SK-N-SH (cell line): ENCODE measurements around the gene SSBP1. TPM values are rescaled to one million over a fixed set of nuclear protein-coding genes. Genes with fewer than 3 reads are reported as not detected.

Experiments used
- CTCF ChIA-PET: fragments of 300-600, 350-600 bp; formaldehyde crosslinking; extraction: SDS; loops from one replicate; lab custom pipeline; 2021; lab: Yijun Ruan, JAX
- POLR2A ChIA-PET: fragments of 350-600 bp; sonication (Branson Sonifier 250); formaldehyde crosslinking; extraction: SDS; loops from one replicate; lab custom pipeline; 2020; ENCODE audit warnings: antibody characterized with exemption, inconsistent platforms; lab: Yijun Ruan, JAX
- DNase-seq: peaks from one replicate; pipeline ENCODE4 v3.0.0; 2012
- H2AFZ ChIP-seq: fragments of 200-600 bp; sonication (generic); 2 replicates; pipeline ENCODE4 v1.8.1; 2016; ENCODE audit warnings: antibody characterized with exemption, mild to moderate bottlenecking, low read depth
- H3F3A ChIP-seq: fragments of 200-600 bp; sonication (generic); replicated peaks from 2 replicates; pipeline ENCODE3; 2016; ENCODE audit warnings: antibody characterized with exemption, mild to moderate bottlenecking; ENCODE audit not compliant: insufficient read depth
- H3K27ac ChIP-seq, 2 experiments: fragments of 200-500 bp in 1 of 2; fragments of 200-600 bp in 1 of 2; sonication (Bioruptor generic) in 1 of 2; sonication (generic), shearing (Covaris generic) in 1 of 2; 2 replicates each; pipeline versions ENCODE4 v1.5.1 to v1.6.1; 2014 to 2016; ENCODE audit warnings: low read depth in 2 of 2, inconsistent platforms in 1 of 2, low read length in 1 of 2, mild to moderate bottlenecking in 1 of 2, mixed read lengths in 1 of 2
- H3K27me3 ChIP-seq: fragments of 200-600 bp; sonication (generic), shearing (Covaris generic); 2 replicates; pipeline ENCODE4 v1.6.1; 2016; ENCODE audit warnings: mixed run types; ENCODE audit not compliant: insufficient read depth
- H3K36me3 ChIP-seq, 2 experiments: fragments of 200-500 bp in 1 of 2; fragments of 200-600 bp in 1 of 2; sonication (Bioruptor generic) in 1 of 2; sonication (generic) in 1 of 2; replicated peaks in 1 of 2; 2 replicates each; pipeline versions ENCODE3 to v1.5.1; 2014 to 2016; ENCODE audit warnings: low read length in 1 of 2, mild to moderate bottlenecking in 1 of 2; ENCODE audit not compliant: insufficient read depth in 2 of 2, control insufficient read depth in 1 of 2
- H3K4me1 ChIP-seq, 2 experiments: fragments of 200-500 bp in 1 of 2; fragments of 200-600 bp in 1 of 2; sonication (Bioruptor generic) in 1 of 2; sonication (generic), shearing (Covaris generic) in 1 of 2; 2 replicates each; pipeline versions ENCODE4 v1.5.1 to v1.6.1; 2014 to 2016; ENCODE audit warnings: low read depth in 1 of 2, low read length in 1 of 2, mixed run types in 1 of 2; ENCODE audit not compliant: insufficient read depth in 2 of 2, control insufficient read depth in 1 of 2
- H3K4me2 ChIP-seq: fragments of 200-600 bp; sonication (generic), shearing (Covaris generic); 2 replicates; pipeline ENCODE4 v1.6.1; 2017; ENCODE audit warnings: mixed run types
- H3K4me3 ChIP-seq, 2 experiments: fragments of 200-500 bp in 1 of 2; fragments of 200-600 bp in 1 of 2; sonication (Bioruptor generic) in 1 of 2; sonication (generic), shearing (Covaris generic) in 1 of 2; 2 replicates each; pipeline versions ENCODE4 v1.5.1 to v1.8.1; 2014 to 2016; ENCODE audit warnings: low read depth in 2 of 2, inconsistent platforms in 1 of 2, low read length in 1 of 2, mild to moderate bottlenecking in 1 of 2, mixed read lengths in 1 of 2, moderate library complexity in 1 of 2
- H3K79me2 ChIP-seq: fragments of 200-600 bp; sonication (generic); 2 replicates; pipeline ENCODE4 v1.8.1; 2017; ENCODE audit warnings: mild to moderate bottlenecking; ENCODE audit not compliant: insufficient read depth
- H3K9ac ChIP-seq: fragments of 200-600 bp; sonication (generic); 2 replicates; pipeline ENCODE4 v1.6.1; 2017; ENCODE audit warnings: mixed run types
- H3K9me2 ChIP-seq: fragments of 200-600 bp; sonication (generic); 2 replicates; pipeline ENCODE4 v1.6.1; 2017; ENCODE audit warnings: mixed run types
- H3K9me3 ChIP-seq: fragments of 200-600 bp; sonication (generic); 2 replicates; pipeline ENCODE4 v1.6.1; 2017; ENCODE audit warnings: mixed run types, mild to moderate bottlenecking, moderate library complexity
- H4K20me1 ChIP-seq: fragments of 200-600 bp; sonication (generic); 2 replicates; pipeline ENCODE4 v1.6.1; 2017; ENCODE audit warnings: mild to moderate bottlenecking, mixed run types; ENCODE audit not compliant: insufficient read depth
- CTCF ChIP-seq: fragments of 200-600 bp; sonication (generic); IDR thresholded peaks from 2 replicates; pipeline ENCODE4 v1.6.1; 2017; ENCODE audit warnings: antibody characterized with exemption, mild to moderate bottlenecking, moderate library complexity
- ELF1 ChIP-seq: IDR thresholded peaks from 2 replicates; pipeline ENCODE4 v1.4.0; 2012
- FOXJ3 ChIP-seq: sonication (generic); formaldehyde crosslinking; IDR thresholded peaks from 2 replicates; pipeline ENCODE4 v1.5.1; 2020; ENCODE audit warnings: mild to moderate bottlenecking, missing genetic modification reagents
- MAX ChIP-seq: IDR thresholded peaks from 2 replicates; pipeline ENCODE4 v1.4.0; 2012; ENCODE audit warnings: low read depth
- MXI1 ChIP-seq: IDR thresholded peaks from 2 replicates; pipeline ENCODE4 v1.6.1; 2012; ENCODE audit warnings: mild to moderate bottlenecking, low read depth, low read length, improper control_type of control experiment
- NFIC ChIP-seq: IDR thresholded peaks from 2 replicates; pipeline ENCODE4 v1.4.0; 2012; ENCODE audit warnings: borderline replicate concordance
- NRF1 ChIP-seq: IDR thresholded peaks from 2 replicates; pipeline ENCODE4 v1.6.1; 2012; ENCODE audit warnings: low read depth, mild to moderate bottlenecking, low read length
- PBX3 ChIP-seq: IDR thresholded peaks from 2 replicates; pipeline ENCODE4; 2012
- POLR2AphosphoS5 ChIP-seq: IDR thresholded peaks from 2 replicates; pipeline ENCODE4 v1.6.1; 2012; ENCODE audit warnings: low read depth, low read length
- RAD21 ChIP-seq: IDR thresholded peaks from 2 replicates; pipeline ENCODE4 v1.6.1; 2012; ENCODE audit warnings: mild to moderate bottlenecking, low read length
- REST ChIP-seq: IDR thresholded peaks from 2 replicates; pipeline ENCODE4 v1.6.1; 2012; ENCODE audit warnings: mild to moderate bottlenecking, low read depth, low read length, moderate library complexity
- RFX5 ChIP-seq: IDR thresholded peaks from 2 replicates; pipeline ENCODE4 v1.6.1; 2012; ENCODE audit warnings: mild to moderate bottlenecking, improper control_type of control experiment, low read length
- RXRA ChIP-seq: IDR thresholded peaks from 2 replicates; pipeline ENCODE4 v1.4.0; 2012; ENCODE audit warnings: low read depth, mild to moderate bottlenecking, borderline replicate concordance
- TCF12 ChIP-seq: IDR thresholded peaks from 2 replicates; pipeline ENCODE4 v1.4.0; 2012
- USF1 ChIP-seq: IDR thresholded peaks from 2 replicates; pipeline ENCODE4 v1.4.0; 2012; ENCODE audit warnings: low read depth, borderline replicate concordance
- USF2 ChIP-seq: fragments of 150-350 bp; IDR thresholded peaks from 2 replicates; pipeline ENCODE4 v1.6.1; 2017; ENCODE audit warnings: antibody characterized with exemption, low read length, low read depth, borderline replicate concordance
- ZBTB33 ChIP-seq: IDR thresholded peaks from 2 replicates; pipeline ENCODE4 v1.4.0; 2012; ENCODE audit warnings: low read depth, borderline replicate concordance
- WGBS: methylation state at CpG from one replicate; pipeline ENCODE4 v1.1.6; 2017; ENCODE audit warnings: low lambda C conversion rate; 5-methylcytosine and 5-hydroxymethylcytosine counted together
- polyA plus RNA-seq, 3 experiments: library from polyadenylated mRNA; depleted of rRNA; stranded (reverse); fragments of >200 nt; gene quantifications; 2 replicates each; pipeline ENCODE4 v1.2.3, GENCODE V29; 2012

The SSBP1 gene
- polyA plus RNA-seq, 1 of the 3 experiments (the other 2 are of a cell fraction): 212 TPM

- Histone ChIP-seq H3K79me2 (peaks cover 17% of the 10 kb centered on the region), H3K9me2 (no peaks in the 10 kb centered on the region), H3K4me3 (no peak overlapping the region), H3K9me3 (no peaks in the 10 kb centered on the region)
- CTCF ChIA-PET: interaction anchor here (1.7 kb wide), 1 partner anchor 18 kb away, joined by 4 read pairs; no protein-coding TSS in a partner anchor
- TF ChIP-seq ZBTB33 (no peak), USF2 (no peak), TCF12 (no peak), RAD21 (no peak), NFIC (no peak), PBX3 (no peak), MXI1 (no peak), NRF1 (no peak), USF1 (no peak), MAX (no peak), REST (no peak), POLR2AphosphoS5 (no peak), CTCF (no peak), FOXJ3 (CRISPR knock-in tag) (no peak), RXRA (no peak), ELF1 (no peak), RFX5 (no peak)
- TF ChIP-seq, all 33 proteins: peak for 0
- no peak overlapping the region for H3K9ac ChIP-seq
- H3F3A ChIP-seq: peaks cover 4% of the 10 kb centered on the region
- H4K20me1 ChIP-seq: 0 out of 2 replicates have a peak, but pooled peaks cover 7% of the 10 kb centered on the region
- POLR2A ChIA-PET: no interaction called here
- no peak overlapping the region; the same call in 1 of the 2 replicates for H3K4me2 ChIP-seq
- WGBS: 79% methylated on average over 3 of the region's 3 CpGs
- H3K27ac ChIP-seq: no peak overlapping the region
- peak overlapping the region; percentile 39; the same call in 1 of the 2 replicates for H2AFZ ChIP-seq
- DNase-seq: no peak
- H3K27me3 ChIP-seq: no peaks in the 10 kb centered on the region
- H3K4me1 ChIP-seq: peaks cover 0 to 11% of the 10 kb centered on the region in 2 experiments; a peak in 2 of 4 replicates
- H3K36me3 ChIP-seq: no peaks in the 10 kb centered on the region
Measured at GRCh38 chr7:141704112-141704511, 34.0 kb upstream of the SSBP1 start.
